Bronchial epithelial cell (primary cell): ENCODE measurements around the gene NDFIP2. TPM values are rescaled to one million over a fixed set of nuclear protein-coding genes. Genes with fewer than 3 reads are reported as not detected.

Experiments used
- DNase-seq: peaks from one replicate; pipeline ENCODE4 v3.0.0-alpha.2; 2010; ENCODE audit warnings: low read depth
- FAIRE-seq: peaks from 2 replicates; lab custom pipeline; 2011; peaks lifted over from hg19 to GRCh38; lab: Jason Lieb, UNC
- H3K27me3 ChIP-seq: 2 replicates; pipeline ENCODE4 v1.5.1; 2011; ENCODE audit warnings: low read length; ENCODE audit not compliant: control insufficient read depth, insufficient read depth
- H3K36me3 ChIP-seq: 2 replicates; pipeline ENCODE4 v1.5.1; 2011; ENCODE audit warnings: low read length; ENCODE audit not compliant: control insufficient read depth, insufficient read depth
- H3K4me3 ChIP-seq: 2 replicates; pipeline ENCODE4 v1.5.1; 2011; ENCODE audit warnings: mild to moderate bottlenecking, low read depth, low read length, control low read depth
- total RNA-seq: library from RNA; depleted of rRNA; stranded (reverse); fragments of >200 nt; gene quantifications from 2 replicates; pipeline ENCODE4 v1.2.1, GENCODE V29; 2014
- TF ChIP-seq, protein P1 (sequence below): IDR thresholded peaks from 2 replicates; pipeline ENCODE4 v1.5.1; 2011; ENCODE audit warnings: mild to moderate bottlenecking, moderate library complexity, low read length, control low read depth, inconsistent platforms; ENCODE audit not compliant: insufficient read depth, severe bottlenecking

NDFIP2 gene
- total RNA-seq, 1 donor from 2014 or later, result 80.0 TPM

DNA sequence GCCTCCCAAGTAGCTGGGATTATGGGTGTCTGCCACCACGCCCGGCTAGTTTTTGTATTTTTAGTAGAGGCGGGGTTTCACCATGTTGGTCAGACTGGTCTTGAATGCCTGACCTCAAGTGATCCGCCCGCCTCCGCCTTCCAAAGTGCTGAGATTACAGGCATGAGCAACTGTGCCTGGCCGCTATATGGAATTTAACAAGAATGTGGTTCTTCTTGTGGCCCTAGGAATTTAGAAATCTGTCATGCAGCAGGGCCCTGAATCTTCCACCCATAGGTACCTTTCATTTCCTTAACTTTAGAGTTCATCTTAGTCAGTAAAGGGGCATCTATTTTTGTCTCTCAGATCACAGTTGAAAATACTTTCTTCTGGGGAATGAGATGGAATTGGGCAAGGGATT, 25.6 kb upstream of the NDFIP2 start:
- H3K4me3 ChIP-seq, result no peak overlapping the region
- DNase-seq, result no peak
- FAIRE-seq, result no peak
- no peaks in the 10 kb centered on the region for H3K27me3 ChIP-seq
- TF ChIP-seq, protein P1, sequence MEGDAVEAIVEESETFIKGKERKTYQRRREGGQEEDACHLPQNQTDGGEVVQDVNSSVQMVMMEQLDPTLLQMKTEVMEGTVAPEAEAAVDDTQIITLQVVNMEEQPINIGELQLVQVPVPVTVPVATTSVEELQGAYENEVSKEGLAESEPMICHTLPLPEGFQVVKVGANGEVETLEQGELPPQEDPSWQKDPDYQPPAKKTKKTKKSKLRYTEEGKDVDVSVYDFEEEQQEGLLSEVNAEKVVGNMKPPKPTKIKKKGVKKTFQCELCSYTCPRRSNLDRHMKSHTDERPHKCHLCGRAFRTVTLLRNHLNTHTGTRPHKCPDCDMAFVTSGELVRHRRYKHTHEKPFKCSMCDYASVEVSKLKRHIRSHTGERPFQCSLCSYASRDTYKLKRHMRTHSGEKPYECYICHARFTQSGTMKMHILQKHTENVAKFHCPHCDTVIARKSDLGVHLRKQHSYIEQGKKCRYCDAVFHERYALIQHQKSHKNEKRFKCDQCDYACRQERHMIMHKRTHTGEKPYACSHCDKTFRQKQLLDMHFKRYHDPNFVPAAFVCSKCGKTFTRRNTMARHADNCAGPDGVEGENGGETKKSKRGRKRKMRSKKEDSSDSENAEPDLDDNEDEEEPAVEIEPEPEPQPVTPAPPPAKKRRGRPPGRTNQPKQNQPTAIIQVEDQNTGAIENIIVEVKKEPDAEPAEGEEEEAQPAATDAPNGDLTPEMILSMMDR, result no peak
- H3K36me3 ChIP-seq, result no peaks in the 10 kb centered on the region

DNA sequence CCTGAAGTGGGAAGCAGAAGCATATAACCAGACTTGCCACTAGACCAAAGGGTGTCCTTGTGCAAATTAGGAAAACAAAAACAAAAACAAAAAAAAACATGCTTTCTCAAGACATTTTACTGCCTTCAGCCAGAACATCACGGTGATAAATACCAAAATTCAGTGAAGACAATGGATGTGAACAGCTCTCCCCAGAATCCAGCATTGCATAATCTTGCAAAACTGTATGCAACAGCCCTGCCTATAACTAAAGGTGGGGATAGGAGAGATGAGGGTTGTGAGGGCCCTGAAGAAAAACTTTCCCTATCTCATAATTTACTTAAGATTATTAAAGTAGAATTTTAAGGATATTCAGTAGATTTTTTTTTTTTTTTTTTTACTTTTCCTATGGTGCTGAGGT, 24.9 kb upstream of the NDFIP2 start:
- no peak for DNase-seq
- TF ChIP-seq, protein P1, result no peak
- Histone ChIP-seq H3K4me3 (no peak overlapping the region), H3K36me3 (no peaks in the 10 kb centered on the region), H3K27me3 (no peaks in the 10 kb centered on the region)
- no peak for FAIRE-seq

DNA sequence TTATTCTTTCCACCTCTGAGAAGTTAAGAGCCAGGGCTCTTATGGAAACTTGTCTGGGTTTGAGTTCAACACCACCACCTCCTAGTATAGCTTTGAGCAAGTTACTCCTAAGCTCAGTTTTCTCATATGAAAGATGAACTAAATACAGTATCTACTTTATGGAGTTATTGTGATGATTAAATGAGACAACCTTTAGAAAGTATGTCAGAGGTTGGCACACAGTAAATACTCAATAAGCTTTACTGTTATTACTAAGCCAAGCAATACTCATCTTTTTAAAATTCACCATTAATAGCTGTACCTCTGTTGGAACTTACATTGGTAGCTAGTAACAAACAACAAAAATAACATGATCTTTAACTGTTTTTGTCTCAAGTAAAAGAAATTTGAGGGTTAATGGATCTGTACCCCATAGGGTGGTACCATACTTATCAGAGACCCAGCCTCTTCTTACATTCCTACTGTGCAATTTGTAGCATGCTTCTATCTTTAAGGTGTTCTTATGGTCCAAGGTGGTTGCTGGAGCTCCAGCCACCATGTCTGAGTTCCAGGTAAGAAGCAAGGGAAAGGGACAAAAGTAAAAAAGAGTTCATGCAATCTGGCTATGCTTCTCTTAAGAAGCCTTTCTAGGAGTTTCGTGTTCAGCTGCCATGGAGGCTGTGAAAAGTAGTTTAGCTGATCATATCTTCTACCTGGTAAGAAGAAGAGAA, 24.1 kb upstream of the NDFIP2 start:
- TF ChIP-seq, protein P1, result no peak
- H3K4me3 ChIP-seq, result no peak overlapping the region
- no peak for FAIRE-seq
- DNase-seq, result no peak
- no peaks in the 10 kb centered on the region for H3K27me3 ChIP-seq
- H3K36me3 ChIP-seq, result no peaks in the 10 kb centered on the region

DNA sequence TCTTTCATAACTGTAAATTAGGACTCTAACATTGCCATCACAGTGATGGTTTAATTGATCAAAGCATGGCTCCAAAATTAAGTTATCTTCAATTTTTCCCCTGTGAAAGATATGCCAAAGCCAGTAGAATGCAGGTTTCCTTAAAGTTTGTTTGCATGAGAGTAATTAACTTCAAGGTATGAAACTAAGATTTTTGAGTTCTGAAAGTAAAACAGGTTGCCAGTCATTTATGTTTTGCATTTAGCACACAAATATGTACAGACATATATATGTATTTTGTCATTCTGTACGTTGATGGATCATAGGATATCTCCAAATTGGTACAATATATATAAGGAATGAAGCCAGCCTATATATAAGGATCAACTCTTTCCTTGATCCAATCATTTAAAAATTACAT, 23.6 kb upstream of the NDFIP2 start:
- no peaks in the 10 kb centered on the region for H3K36me3 ChIP-seq
- no peaks in the 10 kb centered on the region for H3K27me3 ChIP-seq
- no peak overlapping the region for H3K4me3 ChIP-seq
- FAIRE-seq (no peak), DNase-seq (no peak)
- TF ChIP-seq, protein P1, result no peak

DNA sequence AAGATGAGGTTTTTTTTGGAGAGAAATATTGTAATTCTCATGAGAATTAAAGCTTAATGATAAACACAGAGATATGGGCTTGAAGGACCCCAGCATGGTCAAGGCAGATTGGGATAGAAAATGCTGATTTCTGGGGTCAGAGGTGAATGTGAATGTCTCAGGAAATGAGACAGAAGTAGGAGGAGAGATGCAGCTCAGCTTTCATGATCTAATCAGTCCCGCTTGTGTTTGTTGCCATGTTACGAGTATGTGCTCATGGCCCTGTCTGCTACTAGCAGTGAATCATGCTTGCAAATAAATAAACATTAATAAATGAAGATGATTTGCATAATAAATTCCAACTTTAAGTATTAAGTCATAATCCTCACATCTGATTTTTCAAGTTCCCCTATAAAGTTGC, 23.0 kb upstream of the NDFIP2 start:
- TF ChIP-seq, protein P1, result no peak
- FAIRE-seq, result no peak
- Histone ChIP-seq H3K36me3 (no peaks in the 10 kb centered on the region), H3K4me3 (no peak overlapping the region), H3K27me3 (no peaks in the 10 kb centered on the region)
- peak; percentile 90 for DNase-seq

DNA sequence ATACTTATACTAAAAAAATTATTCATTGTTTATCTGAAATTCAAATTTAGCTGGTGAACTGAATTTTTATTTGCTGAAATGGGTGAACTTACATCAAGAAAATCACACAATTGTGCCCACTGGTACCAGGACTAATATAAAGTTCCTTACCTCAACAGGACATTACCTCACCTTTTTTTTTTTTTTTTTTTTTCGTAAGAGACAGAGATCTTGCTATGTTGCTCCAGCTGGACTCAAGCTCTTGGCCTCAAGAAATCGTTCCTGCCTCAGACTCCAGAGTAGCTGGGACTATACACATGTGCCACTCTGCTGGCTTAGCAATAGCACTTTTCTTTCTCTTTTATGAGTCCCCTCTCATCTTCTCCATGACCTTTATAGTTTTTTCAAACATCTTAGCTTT, 22.5 kb upstream of the NDFIP2 start:
- TF ChIP-seq, protein P1, result no peak
- Histone ChIP-seq H3K4me3 (no peak overlapping the region), H3K36me3 (no peaks in the 10 kb centered on the region), H3K27me3 (no peaks in the 10 kb centered on the region)
- DNase-seq, result peak; percentile 18
- FAIRE-seq, result no peak
